Effector CD4-positive, alpha-beta T cell (primary cell): ENCODE measurements around the gene CHN2.
A peak's percentile ranks its signal among the peaks of the same experiment; 100 is the strongest.

Experiments
- DNase-seq: peaks from one replicate; pipeline ENCODE4 v3.0.0-alpha.2; 2020

Gene CHN2

DNA sequence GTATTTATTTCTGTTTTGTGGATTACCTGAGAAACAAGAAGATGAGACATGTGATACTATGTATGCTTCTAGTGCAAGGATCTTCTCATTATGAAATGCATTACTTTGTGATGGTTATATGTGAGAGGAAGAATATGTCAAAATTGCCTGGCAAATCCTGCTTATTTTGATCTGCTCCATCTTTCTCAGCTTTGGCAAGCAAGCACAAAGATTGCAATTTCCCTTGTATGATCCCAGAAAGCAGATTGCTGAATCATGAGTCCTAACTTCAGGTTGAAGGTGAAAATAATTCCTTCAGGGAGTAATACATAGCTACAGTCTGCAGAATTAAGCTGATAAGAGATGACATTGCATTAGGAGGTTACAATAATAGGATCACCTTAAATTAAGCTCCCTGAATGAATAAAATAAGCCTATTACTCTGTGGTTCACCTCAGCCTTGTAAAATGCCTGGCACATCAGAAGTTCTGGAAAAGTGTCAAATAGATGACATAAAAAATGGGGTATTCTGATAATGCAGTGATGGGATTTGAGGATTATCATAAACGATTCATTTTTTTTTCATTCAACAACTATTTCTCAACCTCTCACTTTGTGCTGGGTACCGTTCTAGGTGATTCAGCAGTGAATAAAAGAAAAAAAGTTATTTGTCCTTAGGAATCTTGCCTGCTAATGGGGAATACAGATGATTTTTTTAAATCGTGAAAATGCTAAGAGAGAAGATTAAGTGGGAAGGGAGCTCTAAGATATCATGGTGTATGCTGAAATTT lies 120.7 kb downstream of the CHN2 start:
- no peak for DNase-seq

DNA sequence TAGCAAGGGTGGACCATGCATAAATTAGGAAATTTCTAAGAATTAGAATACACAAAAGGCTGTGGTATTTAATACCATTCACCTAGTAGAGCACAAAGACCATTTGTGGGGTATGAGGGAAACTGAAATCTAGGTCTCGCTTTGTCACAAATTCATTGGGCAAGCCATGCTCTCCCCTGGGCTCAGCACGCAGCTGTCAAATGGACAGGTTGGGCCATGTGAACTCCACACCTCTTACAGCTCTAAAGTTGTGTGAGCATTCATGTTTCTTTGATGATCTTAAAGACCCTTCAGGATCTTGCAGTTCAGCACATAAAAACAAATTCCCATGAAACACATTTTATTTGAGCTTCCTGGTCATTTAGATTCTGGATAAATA lies 121.3 kb downstream of the CHN2 start:
- DNase-seq, result no peak

DNA sequence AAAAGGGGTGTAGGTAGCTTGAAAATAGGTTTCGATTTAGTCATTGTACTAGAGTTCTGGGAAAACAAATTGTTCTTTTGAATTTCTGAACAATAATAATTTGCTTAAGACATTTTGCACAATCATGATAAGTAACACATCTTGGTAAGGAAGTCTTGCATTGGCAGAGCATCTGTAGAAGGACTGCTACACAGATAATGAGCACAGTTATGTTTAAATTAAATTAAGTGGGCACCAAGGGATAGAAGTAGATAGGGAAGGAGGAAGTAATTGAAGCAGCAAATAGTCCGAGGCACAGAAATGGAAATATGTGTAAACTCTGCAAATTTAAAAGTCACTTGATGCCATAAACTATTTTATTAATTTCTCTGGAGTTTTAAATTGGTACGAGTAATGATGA lies 122.4 kb downstream of the CHN2 start:
- DNase-seq, result no peak

DNA sequence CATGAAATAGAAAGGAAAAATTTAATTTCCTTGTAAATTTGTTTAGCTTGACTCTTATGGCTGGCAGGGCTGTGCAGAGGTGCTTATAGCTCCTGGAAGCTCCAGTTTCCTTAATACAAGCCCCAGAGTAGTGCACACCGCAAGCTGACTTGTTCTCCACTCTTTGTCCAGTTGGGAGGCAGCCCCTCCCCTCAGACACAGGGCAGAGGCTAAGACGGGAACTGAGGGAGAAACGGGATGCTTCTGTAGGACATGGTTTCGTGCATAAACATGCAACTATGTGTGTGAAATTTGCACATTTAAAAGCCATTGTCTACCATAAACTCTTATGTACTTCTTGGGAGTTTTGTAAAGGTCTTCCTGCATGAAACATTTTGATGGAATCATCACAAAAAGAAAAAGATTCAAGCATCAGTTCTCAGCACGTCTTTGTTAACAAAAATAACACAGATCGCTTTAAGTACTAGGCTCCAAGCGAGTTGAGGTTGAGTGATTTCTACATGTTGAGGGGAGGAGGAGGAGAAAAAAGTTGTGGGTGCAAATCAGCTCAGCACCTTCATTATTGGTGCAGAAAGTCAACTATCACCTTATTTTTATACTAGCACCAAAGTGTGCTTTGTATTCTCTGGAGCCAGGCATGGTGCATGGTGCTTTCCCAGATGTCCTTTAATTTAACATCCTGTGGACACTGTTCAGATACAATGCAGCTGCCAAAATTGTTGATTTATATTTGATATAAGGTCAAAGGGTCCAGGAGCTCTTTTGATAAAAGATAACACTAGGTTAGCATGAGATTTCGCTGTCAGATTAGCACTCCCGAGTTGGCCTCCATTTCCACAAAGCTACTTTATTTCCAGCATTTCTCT lies 124.5 kb downstream of the CHN2 start:
- no peak for DNase-seq

DNA sequence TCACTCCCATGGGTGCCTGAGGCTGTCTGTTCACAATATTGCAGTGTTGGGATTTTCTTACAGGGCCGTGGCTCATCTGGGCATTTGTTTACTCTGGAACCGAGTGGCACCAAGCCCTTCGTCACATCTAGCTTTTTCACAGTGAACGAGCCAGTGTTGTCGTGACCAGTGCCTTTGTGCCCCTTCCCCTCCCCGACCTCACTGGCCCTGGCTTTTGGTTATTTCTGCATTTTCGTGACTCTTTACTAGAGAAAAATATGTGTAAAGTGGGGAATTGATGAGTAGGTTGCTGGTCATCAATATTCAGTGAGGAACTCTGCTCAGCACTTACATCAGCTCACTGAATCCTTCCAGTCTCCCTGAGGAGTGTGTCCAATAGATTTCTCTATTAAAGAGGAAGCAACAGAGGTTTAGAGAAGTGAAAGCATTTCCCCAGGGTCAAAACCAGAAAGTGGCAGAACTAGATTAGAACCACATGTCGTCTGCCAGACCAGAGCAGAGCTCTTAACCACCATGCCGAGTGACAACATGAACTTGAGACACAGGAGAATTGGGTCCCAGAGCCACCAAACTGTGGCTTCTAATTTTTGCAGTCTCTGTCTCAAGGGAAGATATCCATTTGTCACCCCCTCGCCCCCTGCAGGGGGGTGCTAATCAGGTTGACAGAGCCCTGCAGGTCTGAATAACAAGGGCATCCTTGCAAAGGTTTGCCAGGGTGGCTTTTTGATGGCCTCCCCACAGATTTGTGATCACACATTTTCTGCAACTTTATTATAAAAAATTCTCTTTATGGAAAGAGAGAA lies 125.3 kb downstream of the CHN2 start:
- DNase-seq, result no peak

DNA sequence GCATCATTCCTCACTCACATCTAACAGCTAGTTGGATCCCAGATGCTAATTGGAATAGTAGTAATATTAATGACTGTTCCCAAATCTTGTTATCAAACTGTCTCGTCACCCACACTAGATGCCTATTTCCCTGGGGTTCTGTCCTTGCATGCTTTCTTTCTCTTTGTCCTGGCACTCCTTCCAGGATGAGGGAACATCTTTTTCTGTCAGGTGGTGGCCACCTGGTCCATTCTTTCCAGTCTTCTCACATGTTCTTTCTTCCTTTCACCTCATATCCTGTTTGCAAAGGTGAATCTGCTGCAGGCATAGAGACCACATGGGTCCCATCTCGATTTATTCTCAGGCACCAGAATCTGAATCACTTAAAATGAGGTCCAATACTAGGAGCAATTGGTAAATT lies 126.0 kb downstream of the CHN2 start:
- DNase-seq, result no peak

DNA sequence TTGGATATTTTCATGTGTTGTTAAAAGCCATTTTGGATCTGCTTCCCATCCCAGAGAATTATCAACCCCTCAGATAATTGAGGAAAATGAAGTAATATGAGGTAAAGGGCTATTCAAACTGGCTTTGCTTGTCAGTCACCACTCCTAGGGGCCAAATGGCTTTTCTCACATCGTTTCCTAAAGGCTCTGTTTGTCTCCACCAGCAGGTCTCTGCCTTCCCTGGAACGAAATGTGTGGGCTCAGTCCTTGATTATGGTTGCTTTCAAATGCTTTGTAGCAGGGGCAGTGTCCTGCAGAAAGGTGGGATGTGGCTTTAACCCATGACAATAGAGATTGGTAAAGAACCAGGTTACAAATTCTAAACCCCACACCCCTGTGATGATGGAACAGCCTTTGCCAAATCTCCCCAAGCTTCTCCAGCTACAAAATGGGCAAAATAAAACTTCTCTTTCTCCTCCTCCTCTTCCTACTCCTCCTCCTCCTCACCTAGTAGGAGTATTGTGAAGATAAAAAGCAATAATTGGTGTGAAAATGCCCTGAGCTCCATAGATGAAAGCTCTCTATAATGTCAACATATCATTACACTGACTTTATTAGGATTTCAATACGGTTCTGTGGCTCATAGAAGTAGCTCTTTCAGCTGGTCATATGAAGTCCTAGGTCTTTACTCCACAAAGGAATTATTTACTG lies 127.6 kb downstream of the CHN2 start:
- no peak for DNase-seq

DNA sequence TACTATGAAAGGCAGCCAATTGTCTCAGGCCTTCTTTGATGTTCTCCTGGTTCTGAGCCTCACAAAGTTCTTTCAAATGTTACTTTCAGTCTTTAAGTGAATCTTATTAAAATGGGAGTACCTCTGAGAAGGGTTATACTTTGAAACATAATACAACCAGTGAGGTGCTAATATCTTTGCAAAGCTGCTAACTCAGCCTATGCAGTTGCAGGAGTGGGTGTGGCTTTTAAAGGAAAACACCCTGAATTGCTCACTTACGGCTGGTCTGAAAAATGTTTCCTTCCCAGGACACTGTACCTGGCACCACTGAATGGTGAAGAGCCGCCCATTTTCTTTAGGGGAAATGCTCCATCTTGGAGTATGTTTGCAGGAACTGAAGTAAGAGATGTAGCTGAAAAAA lies 130.9 kb downstream of the CHN2 start:
- no peak for DNase-seq

DNA sequence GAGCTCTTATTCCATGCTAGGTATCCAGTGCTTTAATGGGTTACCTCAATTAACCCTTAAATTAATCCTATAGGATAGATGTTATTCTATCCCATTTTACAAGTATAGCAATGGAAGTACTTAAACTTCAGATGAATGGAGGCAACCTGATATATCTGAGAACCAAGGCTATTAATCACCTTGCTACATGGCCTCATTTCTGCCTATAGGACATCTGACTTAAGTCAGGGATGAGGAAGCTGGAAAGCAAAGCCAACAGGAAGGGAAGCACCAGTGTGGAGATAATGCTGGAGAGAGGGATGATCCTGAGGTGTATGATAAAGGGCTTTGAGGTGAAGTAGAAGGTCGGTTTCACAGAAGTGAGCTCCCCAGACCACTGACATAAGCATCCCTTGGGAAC lies 132.3 kb downstream of the CHN2 start:
- DNase-seq, result no peak

DNA sequence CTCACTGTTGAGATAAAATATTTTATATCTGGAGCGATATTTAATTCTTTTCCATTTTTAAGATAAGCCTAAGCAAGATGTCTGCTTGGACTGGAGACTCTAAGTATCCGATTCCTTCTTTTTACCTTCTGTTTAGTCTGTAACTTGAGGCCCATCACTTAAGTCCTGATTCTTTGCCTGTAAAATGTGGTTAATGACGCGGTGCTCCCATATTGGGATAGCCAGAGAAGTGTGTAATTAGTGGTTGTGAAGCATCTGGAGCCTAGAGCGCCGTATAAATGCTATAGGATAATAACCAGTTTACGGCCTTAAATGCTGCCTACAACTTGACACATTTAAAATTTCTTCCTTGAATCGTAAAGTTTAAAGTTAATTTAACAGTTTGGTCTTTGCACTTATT lies 132.9 kb downstream of the CHN2 start:
- DNase-seq, result no peak

DNA sequence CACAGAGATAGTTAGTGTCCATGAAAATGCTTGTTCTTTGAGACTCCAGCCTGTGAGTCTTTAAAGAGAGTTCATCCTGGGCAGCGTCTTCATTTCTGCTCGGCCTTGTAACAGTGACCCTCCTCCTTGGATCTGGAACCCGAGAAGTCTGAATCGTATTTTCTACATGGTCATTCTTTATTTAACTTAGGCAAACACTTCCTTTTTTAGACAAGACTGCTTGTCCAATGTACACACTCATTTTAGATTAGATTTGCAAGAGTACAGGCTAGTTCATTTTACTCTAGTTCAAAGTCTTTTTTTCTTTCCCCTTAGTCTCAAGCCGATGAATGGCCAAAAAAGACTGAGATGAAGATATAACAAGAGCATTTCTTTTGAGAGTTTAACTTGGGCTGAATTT lies 133.5 kb downstream of the CHN2 start:
- no peak for DNase-seq

DNA sequence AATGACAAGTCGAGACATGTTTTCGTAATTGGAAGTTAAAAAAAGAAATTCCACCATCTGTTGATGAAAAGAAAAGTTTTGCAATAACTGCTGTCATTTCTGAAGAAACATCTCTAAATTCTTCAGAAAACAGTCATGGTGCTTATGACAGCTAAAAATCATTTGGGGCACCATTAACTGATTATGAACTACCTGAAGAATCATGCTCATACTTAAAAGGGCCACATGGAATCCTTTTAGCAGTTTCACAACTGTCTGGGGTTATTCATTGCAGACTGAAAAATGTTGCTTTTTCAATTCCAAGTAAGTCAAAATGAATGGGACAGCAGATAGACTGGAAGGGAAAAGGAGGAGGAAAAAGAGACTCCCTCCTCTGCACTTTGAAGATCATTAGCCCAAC lies 134.2 kb downstream of the CHN2 start:
- DNase-seq, result no peak

DNA sequence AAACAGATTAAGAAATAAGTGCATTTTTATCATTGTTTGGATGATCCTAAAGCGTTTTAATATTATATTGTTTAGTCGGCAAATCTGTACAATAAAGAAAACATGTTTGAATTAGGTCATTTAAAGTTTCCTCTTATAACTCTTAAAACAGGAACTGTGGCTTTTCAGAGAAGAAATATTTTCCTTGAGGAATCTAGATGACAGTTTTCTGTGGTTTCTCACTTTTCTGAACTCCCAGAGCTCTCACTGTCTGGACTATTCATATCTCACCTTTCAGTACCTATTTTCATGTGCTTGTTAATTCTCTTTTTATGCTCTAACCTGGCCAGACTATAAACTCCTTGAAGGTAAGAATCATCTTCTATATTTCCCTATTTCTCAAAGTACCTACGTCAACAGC lies 135.1 kb downstream of the CHN2 start:
- no peak for DNase-seq

DNA sequence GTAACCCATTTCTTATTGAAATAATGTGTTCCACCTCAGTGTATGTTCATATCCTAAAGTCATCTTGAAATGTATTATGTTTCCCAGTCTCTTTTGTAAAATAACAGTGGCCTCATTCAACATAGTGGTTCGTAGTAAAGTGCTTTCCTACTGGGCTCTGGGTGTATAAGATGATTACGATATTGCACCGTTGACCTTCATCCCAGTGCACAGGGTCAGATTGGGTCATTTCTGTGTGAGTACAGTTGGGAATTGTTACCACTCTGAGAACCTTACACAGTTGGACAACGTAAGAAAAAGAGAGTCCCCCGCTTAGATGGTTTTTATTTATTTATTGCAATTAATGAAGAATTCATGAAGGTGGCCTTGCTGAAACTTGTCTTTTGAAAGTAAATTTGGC lies 135.6 kb downstream of the CHN2 start:
- DNase-seq, result no peak

DNA sequence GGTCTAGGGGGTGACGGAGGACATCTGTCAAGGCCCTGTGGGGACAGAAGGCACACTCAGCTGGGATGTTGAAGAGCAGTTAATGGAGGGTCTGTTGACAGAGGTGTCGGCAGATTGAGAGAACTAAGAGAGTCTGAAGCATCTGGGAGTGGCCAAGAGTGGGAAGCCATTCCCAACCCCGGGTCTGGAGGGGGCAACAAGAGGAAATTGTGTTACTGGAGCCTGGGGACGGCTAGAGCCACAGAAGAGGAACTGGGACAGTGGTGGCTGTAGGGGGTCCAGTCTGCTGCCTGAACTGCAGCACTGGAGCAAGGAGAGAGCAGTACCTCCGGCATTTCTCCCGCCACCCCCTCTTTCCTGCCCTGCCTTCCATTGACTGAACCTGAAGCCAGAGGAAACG lies 136.6 kb downstream of the CHN2 start:
- DNase-seq, result no peak

DNA sequence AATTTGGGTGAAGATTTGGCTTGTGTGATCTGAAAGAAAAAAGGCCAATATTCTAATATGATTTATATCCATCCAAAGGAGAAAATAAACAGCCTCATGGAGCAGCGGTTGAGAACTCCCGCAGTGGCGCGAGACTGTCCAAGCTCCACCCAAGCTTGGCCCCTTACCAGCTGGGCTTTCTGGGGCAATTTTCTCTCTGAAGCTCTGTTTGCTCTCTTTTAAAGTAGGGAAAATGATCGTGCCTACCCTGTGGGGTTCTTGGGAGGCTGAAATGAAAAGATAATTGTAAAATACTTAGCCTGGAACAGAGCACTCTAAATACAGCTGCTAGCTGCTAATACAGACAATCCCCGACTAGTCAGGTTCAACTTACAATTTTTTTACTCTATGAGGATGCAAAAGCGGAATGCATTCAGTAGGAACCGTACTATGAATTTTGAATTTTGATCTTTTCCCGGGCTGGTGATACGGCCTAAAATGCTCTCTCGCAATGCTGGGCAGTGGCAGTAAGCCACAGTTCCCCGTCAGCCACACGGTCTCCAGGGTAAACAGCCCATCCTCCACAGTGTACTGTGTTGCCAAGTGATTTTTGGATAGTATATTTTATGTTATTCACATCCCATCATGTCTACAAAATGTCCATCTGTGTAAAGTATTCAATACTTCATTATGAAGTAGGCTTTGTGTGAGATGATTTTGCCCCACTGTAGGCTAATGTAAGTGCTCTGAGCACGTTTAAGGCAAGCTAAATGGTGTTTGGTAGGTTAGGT lies 137.7 kb downstream of the CHN2 start:
- no peak for DNase-seq

DNA sequence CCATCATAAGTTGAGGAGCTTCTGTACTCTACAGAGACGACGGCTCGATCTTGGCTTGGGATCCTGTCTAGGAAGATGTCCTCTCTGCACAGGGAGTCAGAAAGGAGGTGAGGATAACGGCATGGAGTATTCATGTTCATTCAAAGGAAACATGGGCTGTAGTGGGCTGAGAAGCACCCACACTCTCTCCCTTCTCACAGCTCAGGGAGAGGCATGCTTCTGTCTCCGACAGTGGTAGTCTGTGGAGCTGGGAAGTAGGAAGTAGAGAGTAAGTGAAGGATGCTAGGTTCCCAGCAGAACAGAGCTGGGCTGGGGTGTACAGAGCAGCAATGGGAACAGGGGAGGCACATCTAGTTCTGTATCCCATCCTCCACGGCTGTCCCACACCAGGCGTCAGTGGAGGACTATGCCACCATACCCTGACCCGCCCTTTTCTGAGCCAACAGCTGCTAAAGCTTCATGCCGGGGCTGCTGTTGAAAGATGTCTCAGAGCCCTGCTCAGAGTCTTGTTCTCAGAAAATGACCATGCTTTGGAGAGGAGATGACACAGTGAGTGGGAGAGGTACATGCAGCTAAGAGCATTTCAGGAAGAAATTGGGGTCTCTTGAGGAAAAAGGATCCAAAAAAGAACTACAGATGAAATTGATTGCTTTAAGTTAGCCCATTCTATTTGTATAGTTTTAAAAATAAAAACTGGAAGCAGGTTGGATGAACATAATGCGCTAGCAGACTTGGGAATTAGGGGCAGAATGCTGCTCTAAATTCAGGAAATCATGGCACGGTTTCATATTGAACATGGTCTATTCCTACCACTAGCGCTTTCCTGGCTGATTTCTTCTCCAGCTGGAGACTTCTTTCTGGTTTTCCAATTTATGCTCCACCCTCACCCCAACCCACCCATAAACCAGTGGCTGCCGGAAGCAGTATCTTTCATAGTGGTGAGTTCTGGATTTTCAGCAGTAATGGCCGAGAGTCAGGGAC lies 138.6 kb downstream of the CHN2 start:
- no peak for DNase-seq

DNA sequence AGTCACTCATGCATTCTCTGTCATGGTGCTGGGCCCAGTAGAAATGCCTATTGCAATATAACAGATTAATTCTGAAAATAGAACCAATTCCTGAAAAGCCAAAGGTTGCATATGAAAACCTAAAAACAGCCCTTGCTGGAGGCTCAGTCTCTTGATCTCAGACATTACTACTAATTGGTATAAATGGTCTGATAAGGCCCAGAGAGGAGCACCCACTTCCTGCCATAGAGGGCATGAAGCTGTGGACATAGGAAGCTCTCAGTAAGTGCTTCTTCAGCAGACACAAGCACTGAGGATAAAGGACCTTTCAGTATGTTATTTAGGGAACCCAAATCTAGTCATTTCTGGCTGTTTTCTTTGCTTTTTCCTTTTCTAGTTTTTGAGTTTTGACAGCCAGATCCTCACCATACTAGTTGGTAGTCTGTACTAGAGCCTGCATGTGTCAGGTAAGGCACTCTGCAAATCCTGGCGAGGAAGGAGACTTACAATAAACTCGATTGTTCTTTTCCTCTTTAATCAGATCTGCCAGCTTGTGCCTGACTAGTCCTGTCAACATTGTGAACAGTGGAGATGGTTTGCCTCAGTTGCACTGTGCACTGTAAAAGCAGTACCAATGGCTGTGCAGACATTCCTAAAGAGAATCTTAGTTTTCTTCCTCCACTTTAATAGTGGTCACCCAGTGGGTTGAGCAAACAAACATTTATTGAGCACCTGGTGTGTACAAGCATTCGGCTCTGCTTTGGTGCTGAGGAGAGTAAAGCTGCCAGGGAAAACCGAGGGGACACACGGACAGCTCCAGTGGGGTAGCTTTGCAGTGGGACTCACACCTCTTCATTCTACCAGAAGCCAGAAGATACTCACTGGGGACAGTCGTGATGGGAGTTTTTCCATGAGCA lies 140.9 kb downstream of the CHN2 start:
- no peak for DNase-seq

DNA sequence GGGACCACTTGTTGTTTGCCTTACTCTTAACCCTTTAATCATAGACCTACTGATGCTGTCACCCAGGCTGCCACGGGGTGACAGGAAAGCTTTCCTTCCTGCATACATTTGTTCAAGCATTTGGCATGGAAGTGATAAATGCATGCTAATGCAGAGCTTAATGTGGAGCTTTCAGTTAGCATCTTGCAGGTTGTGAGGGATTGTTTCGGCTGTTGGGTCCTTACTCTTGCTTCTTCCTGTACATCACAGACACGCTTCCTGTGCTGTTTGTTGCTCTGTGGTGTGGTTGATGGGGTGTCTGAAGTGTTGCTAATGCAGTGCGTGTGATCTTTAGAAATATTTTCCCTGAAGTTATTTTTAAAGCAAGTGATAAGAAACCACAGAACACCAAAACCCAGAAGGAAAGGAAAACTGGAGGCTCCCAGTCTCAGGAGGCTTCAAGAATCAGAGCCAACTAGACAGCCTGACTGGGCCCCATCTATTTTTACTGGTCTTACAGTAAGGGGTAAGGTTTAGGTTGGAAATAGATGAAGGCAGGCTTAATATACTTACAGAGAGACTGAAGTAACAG lies 143.1 kb downstream of the CHN2 start:
- peak; percentile 6 for DNase-seq
